Measurements from ENCODE around the gene UCKL1. TPM values are rescaled to one million over a fixed set of nuclear protein-coding genes. Genes with fewer than 3 reads are reported as not detected.

UCKL1 gene
- total RNA-seq, 1 donor from 2014 or later = 49.7 TPM

DNA sequence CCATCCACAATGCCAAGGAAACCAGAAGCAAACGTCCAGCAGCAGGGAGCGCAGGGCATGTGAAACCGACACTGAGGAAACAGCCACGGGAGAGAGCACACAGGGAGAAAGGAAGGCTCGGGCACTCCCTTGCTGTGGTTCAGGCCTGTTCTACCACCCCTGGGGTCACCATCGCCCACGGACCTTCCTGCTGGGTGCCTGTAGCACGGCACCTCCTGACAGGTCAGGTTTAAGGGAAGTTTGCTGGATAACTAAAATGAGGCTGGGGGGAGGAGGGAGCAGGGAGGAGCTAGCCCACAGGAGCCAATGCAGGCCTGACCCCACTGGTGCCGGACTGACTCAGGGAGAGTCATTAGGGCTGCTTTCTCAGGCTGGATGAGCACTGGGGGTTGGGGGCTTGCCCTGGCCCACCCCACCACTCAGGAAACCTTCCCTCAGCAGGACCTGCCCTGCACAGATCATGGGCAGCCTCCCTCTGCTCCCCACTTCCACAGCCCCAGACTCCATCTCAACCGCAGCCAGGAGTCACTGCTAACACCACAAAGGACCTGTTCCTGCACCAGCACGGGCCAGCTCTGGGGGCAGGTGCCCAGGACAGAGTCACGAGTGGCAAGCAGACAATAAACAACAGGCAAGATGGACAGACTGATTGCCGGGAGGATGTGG, 2.3 kb downstream of the UCKL1 start:
- Mint-ChIP-seq H3K4me1 (ENCODE audit: unreplicated experiment) (peaks cover 23% of the 10 kb centered on the region), H3K4me3 (peak overlapping the region; percentile 86)

DNA sequence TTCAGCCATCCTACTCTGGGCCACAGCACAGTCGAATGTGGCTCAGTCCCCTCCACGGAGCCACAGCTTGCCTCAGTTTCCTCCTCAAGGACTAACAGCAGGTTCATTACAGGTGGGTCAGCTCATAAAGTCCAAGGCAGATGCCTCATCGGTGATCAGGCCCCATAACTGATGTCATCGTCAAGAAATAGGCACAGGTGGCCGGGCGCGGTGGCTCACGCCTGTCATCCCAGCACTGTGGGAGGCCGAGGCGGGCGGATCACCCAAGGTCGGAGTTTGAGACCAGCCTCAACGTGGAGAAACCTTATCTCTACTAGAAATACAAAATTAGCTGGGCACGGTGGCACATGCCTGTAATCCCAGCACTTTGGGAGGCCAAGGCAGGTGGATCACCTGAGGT, 3.4 kb downstream of the UCKL1 start:
- DNase-seq (ENCODE audit: extremely low spot score, unreplicated experiment) = no peak
- Mint-ChIP-seq H3K4me1 (ENCODE audit: unreplicated experiment) (peaks cover 26% of the 10 kb centered on the region), H3K9me3 (no peaks in the 10 kb centered on the region), H3K4me3 (peak overlapping the region; percentile 47), H3K36me3 (no peaks in the 10 kb centered on the region), H3K27ac (peak overlapping the region; percentile 39), H3K27me3 (no peaks in the 10 kb centered on the region)
- TF ChIP-seq, protein P1, sequence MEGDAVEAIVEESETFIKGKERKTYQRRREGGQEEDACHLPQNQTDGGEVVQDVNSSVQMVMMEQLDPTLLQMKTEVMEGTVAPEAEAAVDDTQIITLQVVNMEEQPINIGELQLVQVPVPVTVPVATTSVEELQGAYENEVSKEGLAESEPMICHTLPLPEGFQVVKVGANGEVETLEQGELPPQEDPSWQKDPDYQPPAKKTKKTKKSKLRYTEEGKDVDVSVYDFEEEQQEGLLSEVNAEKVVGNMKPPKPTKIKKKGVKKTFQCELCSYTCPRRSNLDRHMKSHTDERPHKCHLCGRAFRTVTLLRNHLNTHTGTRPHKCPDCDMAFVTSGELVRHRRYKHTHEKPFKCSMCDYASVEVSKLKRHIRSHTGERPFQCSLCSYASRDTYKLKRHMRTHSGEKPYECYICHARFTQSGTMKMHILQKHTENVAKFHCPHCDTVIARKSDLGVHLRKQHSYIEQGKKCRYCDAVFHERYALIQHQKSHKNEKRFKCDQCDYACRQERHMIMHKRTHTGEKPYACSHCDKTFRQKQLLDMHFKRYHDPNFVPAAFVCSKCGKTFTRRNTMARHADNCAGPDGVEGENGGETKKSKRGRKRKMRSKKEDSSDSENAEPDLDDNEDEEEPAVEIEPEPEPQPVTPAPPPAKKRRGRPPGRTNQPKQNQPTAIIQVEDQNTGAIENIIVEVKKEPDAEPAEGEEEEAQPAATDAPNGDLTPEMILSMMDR (conservative IDR thresholded peaks at IDR 0.05) = no peak

More for the DNA sequence above, 2.3 kb downstream of the UCKL1 start:
- Mint-ChIP-seq H3K36me3 (no peaks in the 10 kb centered on the region), H3K9me3 (no peaks in the 10 kb centered on the region), H3K27me3 (no peaks in the 10 kb centered on the region), H3K27ac (peak overlapping the region; percentile 63)
- no peak for DNase-seq (ENCODE audit: extremely low spot score, unreplicated experiment)
- TF ChIP-seq, protein P1 (conservative IDR thresholded peaks at IDR 0.05) = no peak

DNA sequence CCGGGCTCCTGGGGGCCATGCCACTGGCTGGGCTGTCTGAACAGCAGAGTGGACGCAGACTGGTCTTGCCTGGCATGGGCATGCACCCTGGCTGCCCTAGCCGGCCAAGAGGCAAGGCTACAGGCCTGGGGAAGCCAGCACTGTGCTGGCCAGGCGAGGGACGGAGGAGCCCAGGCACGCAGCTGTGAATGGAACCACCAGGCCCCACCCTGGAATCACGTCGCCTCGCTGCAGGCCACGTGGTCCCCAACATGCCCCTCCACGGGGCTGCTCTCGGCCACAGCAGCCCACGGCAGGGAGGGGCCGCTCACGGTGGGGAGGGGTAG, 4.0 kb downstream of the UCKL1 start:
- no peak for DNase-seq (ENCODE audit: extremely low spot score, unreplicated experiment)
- no peaks in the 10 kb centered on the region for H3K27me3 Mint-ChIP-seq
- TF ChIP-seq, protein P1 (conservative IDR thresholded peaks at IDR 0.05) = no peak
- no peaks in the 10 kb centered on the region for H3K36me3 Mint-ChIP-seq
- H3K9me3 Mint-ChIP-seq = no peaks in the 10 kb centered on the region
- H3K4me3 Mint-ChIP-seq = no peak overlapping the region
- no peak overlapping the region for H3K27ac Mint-ChIP-seq
- peaks cover 26% of the 10 kb centered on the region for H3K4me1 Mint-ChIP-seq (ENCODE audit: unreplicated experiment)

DNA sequence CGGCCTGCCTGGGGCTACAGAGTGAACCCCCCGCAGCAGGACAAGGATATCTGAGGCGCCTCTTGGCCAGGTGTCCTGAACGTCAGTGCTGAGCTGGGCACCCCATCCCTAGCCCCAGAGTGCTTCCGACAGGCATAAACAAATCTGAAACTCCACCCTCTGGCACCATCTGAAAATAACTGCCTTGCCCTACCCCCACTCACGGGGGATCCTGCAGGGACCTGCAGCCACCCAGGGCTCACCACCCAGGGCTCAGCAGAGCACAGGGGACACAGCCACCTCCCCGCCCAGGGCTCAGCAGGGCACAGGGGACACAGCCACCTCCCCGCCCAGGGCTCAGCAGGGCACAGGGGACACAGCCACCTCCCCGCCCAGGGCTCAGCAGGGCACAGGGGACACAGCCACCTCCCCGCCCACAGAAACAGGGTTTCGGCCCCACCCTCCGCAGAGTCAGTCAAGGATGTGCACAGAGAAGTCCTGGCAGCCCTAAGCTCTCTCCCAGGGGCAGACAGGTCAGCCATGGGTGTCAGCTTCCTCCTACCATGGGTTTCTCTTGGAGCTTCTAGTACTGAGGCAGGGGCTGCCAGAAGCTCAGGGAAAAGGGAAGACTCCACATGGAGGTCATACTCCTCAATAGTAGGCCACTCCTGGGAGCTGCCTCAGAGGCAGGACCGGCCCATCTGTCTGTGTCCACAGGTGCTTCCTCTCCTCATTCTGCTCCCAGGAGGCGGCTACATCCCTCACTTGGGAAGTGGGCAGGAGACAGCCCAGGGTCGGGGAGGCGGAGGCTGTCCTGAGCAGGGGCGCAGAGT, 4.6 kb downstream of the UCKL1 start:
- TF ChIP-seq, protein P1 (conservative IDR thresholded peaks at IDR 0.05) = no peak
- no peak for DNase-seq (ENCODE audit: extremely low spot score, unreplicated experiment)
- H3K27me3 Mint-ChIP-seq = no peaks in the 10 kb centered on the region
- no peaks in the 10 kb centered on the region for H3K9me3 Mint-ChIP-seq
- no peak overlapping the region for H3K4me3 Mint-ChIP-seq
- H3K4me1 Mint-ChIP-seq (ENCODE audit: unreplicated experiment) = peaks cover 26% of the 10 kb centered on the region
- H3K36me3 Mint-ChIP-seq = no peaks in the 10 kb centered on the region
- H3K27ac Mint-ChIP-seq = no peak overlapping the region

DNA sequence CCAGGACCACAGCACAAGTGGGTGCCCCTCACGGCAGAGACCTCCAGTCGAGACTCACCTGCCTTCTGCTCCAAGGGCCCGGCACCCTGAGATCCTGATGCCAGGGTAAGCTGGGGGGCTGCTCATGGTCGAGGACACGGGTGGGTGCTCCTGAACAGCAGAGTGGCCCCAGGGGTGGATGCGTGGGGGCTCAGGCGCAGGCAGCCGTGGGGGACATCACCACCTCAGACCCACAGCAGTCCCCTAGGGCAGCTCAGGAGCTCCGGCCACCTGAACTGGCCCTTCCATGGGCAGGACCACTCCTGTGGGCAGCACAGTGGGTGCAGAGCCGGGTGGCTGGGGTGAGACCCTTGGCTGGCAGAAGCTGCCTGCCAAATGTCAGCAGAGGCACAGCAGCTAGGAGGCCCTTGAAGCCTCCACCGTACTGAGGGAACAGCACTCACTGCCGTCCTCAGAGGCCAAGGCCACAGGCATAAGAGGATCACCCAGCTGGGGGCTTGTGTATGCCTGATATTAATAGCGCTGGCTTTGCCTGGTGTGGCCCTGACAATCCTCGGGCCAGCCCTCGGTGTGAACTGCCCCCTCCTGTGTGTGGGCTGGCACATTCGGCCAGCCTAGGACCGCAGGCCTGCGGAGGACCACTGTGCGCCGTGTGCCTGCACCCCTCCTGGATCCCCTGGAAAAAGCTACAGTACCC, 5.4 kb downstream of the UCKL1 start:
- H3K27me3 Mint-ChIP-seq = no peaks in the 10 kb centered on the region
- no peak for DNase-seq (ENCODE audit: extremely low spot score, unreplicated experiment)
- H3K36me3 Mint-ChIP-seq = no peaks in the 10 kb centered on the region
- TF ChIP-seq, protein P1 (conservative IDR thresholded peaks at IDR 0.05) = no peak
- no peak overlapping the region for H3K4me3 Mint-ChIP-seq
- H3K4me1 Mint-ChIP-seq (ENCODE audit: unreplicated experiment) = peaks cover 26% of the 10 kb centered on the region
- H3K9me3 Mint-ChIP-seq = no peaks in the 10 kb centered on the region
- H3K27ac Mint-ChIP-seq = no peak overlapping the region

All from type B pancreatic cell (in vitro differentiated cells).